DOHH2 (cell line): ENCODE data around the gene MORN5.

Source experiments
- H3F3A ChIP-seq: fragments of 200-600 bp; sonication (generic), shearing (Covaris generic); 2 replicates; pipeline ENCODE4 v1.6.0; 2016; ENCODE audit warnings: antibody characterized with exemption, mild to moderate bottlenecking; ENCODE audit not compliant: control insufficient read depth, insufficient read depth
- H3K27ac ChIP-seq: fragments of 200-600 bp; sonication (generic); 2 replicates; pipeline ENCODE4 v1.5.1; 2014; ENCODE audit warnings: low read depth, mild to moderate bottlenecking, low read length, moderate library complexity
- H3K27me3 ChIP-seq: fragments of 200-600 bp; sonication (generic); 2 replicates; pipeline ENCODE4 v1.6.1; 2014; ENCODE audit warnings: mild to moderate bottlenecking, low read length, mixed read lengths; ENCODE audit not compliant: control insufficient read depth
- H3K36me3 ChIP-seq: fragments of 200-600 bp; sonication (generic); 2 replicates; pipeline ENCODE4 v1.6.1; 2014; ENCODE audit warnings: mild to moderate bottlenecking, low read length, moderate library complexity, mixed read lengths; ENCODE audit not compliant: control insufficient read depth
- H3K4me1 ChIP-seq: fragments of 200-600 bp; sonication (generic); 2 replicates; pipeline ENCODE4 v1.6.1; 2014; ENCODE audit warnings: mild to moderate bottlenecking, low read length, mixed read lengths; ENCODE audit not compliant: control insufficient read depth
- H3K4me2 ChIP-seq: fragments of 200-600 bp; sonication (generic); 2 replicates; pipeline ENCODE4 v1.6.0; 2014; ENCODE audit warnings: mild to moderate bottlenecking, low read length, moderate library complexity
- H3K4me3 ChIP-seq: fragments of 200-600 bp; sonication (generic); 2 replicates; pipeline ENCODE4 v1.5.1; 2014; ENCODE audit warnings: mild to moderate bottlenecking, low read length, mixed read lengths
- H3K79me2 ChIP-seq: fragments of 200-600 bp; sonication (generic); 2 replicates; pipeline ENCODE4 v1.6.1; 2014; ENCODE audit warnings: mild to moderate bottlenecking, low read length, mixed read lengths; ENCODE audit not compliant: control insufficient read depth
- H3K9me2 ChIP-seq: fragments of 200-600 bp; sonication (generic); replicated peaks from 2 replicates; pipeline ENCODE4 v1.6.1; 2014; ENCODE audit warnings: mild to moderate bottlenecking, low read length, mixed read lengths; ENCODE audit not compliant: control insufficient read depth
- H3K9me3 ChIP-seq: fragments of 200-600 bp; sonication (generic); 2 replicates; pipeline ENCODE4 v1.6.1; 2014; ENCODE audit warnings: antibody characterized with exemption, low read length, mixed read lengths; ENCODE audit not compliant: control insufficient read depth, insufficient read depth
- H4K20me1 ChIP-seq: fragments of 200-600 bp; sonication (generic); 2 replicates; pipeline ENCODE4 v1.6.0; 2014; ENCODE audit warnings: low read depth, mild to moderate bottlenecking, antibody characterized with exemption, low read length, moderate library complexity; ENCODE audit not compliant: control insufficient read depth, insufficient read depth
- EZH2phosphoT487 ChIP-seq: fragments of 200-600 bp; sonication (generic); IDR thresholded peaks from 2 replicates; pipeline ENCODE4 v1.6.1; 2017; ENCODE audit warnings: borderline replicate concordance, mild to moderate bottlenecking, antibody characterized with exemption, low read length, moderate library complexity, mixed read lengths
- TF ChIP-seq, protein P1 (sequence below): fragments of 200-600 bp; sonication (generic); IDR thresholded peaks from one replicate; pipeline ENCODE4 v1.5.1; 2014; ENCODE audit warnings: antibody characterized with exemption, mild to moderate bottlenecking, low read depth, low read length; ENCODE audit not compliant: poor library complexity, severe bottlenecking

Gene MORN5

DNA sequence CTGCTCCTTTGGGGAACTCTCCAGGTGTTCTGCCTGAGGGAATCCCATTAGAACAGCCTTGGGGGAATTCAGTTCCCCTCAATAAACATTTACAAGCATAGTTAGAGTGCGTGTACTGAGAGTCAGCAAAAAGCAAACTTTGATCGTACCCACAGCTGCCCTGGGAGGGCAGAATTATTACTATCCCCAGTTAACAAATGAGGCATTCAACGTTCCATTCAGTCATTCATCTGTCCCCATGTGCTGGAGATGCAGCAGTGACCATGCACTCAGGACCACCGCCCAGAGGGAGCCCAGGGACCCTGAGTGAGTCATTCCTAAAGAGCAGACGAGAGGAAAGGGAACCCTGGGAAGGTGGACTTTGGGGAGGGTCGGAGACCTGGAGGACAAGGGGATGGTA lies 47.5 kb upstream of the MORN5 start:
- no peak overlapping the region for H3K4me3 ChIP-seq
- H3F3A ChIP-seq: no peaks in the 10 kb centered on the region
- no peaks in the 10 kb centered on the region for H3K27me3 ChIP-seq
- no peaks in the 10 kb centered on the region for H3K4me1 ChIP-seq
- no peaks in the 10 kb centered on the region for H4K20me1 ChIP-seq
- H3K27ac ChIP-seq: no peak overlapping the region
- no peaks in the 10 kb centered on the region for H3K79me2 ChIP-seq
- TF ChIP-seq EZH2phosphoT487: no peak
- TF ChIP-seq, protein P1, sequence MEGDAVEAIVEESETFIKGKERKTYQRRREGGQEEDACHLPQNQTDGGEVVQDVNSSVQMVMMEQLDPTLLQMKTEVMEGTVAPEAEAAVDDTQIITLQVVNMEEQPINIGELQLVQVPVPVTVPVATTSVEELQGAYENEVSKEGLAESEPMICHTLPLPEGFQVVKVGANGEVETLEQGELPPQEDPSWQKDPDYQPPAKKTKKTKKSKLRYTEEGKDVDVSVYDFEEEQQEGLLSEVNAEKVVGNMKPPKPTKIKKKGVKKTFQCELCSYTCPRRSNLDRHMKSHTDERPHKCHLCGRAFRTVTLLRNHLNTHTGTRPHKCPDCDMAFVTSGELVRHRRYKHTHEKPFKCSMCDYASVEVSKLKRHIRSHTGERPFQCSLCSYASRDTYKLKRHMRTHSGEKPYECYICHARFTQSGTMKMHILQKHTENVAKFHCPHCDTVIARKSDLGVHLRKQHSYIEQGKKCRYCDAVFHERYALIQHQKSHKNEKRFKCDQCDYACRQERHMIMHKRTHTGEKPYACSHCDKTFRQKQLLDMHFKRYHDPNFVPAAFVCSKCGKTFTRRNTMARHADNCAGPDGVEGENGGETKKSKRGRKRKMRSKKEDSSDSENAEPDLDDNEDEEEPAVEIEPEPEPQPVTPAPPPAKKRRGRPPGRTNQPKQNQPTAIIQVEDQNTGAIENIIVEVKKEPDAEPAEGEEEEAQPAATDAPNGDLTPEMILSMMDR: no peak
- H3K9me2 ChIP-seq: no peaks in the 10 kb centered on the region
- no peaks in the 10 kb centered on the region for H3K36me3 ChIP-seq
- H3K9me3 ChIP-seq: peaks cover 3% of the 10 kb centered on the region; the same call in 1 of the 2 replicates
- H3K4me2 ChIP-seq: no peak overlapping the region

DNA sequence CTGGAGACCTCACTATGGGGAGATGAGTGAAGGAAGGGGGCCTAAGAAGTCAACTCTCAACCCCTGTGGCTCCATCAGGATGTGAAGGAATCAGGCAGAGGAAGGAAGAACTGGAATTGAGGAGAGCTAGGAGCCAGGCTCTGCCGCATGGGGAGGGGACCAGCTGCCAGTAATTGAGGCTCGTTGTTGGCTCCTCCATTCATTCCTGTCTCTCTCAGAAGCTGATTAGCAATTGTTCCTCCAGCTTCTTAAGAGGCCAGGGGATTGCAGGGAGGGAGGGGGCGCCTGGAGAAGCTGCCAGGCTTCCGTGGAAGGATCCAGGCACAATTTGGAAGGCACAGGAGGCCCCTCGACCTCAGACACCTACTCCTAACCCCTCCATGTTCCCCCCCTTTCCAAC lies 46.1 kb upstream of the MORN5 start:
- H3K9me2 ChIP-seq: no peaks in the 10 kb centered on the region
- no peak for TF ChIP-seq EZH2phosphoT487
- TF ChIP-seq, protein P1: no peak
- H3K4me2 ChIP-seq: no peak overlapping the region
- peaks cover 3% of the 10 kb centered on the region; the same call in 1 of the 2 replicates for H3K9me3 ChIP-seq
- no peaks in the 10 kb centered on the region for H3K27me3 ChIP-seq
- no peaks in the 10 kb centered on the region for H3K79me2 ChIP-seq
- H3K36me3 ChIP-seq: no peaks in the 10 kb centered on the region
- no peak overlapping the region for H3K4me3 ChIP-seq
- no peaks in the 10 kb centered on the region for H3F3A ChIP-seq
- no peak overlapping the region for H3K27ac ChIP-seq
- H4K20me1 ChIP-seq: no peaks in the 10 kb centered on the region
- no peaks in the 10 kb centered on the region for H3K4me1 ChIP-seq

DNA sequence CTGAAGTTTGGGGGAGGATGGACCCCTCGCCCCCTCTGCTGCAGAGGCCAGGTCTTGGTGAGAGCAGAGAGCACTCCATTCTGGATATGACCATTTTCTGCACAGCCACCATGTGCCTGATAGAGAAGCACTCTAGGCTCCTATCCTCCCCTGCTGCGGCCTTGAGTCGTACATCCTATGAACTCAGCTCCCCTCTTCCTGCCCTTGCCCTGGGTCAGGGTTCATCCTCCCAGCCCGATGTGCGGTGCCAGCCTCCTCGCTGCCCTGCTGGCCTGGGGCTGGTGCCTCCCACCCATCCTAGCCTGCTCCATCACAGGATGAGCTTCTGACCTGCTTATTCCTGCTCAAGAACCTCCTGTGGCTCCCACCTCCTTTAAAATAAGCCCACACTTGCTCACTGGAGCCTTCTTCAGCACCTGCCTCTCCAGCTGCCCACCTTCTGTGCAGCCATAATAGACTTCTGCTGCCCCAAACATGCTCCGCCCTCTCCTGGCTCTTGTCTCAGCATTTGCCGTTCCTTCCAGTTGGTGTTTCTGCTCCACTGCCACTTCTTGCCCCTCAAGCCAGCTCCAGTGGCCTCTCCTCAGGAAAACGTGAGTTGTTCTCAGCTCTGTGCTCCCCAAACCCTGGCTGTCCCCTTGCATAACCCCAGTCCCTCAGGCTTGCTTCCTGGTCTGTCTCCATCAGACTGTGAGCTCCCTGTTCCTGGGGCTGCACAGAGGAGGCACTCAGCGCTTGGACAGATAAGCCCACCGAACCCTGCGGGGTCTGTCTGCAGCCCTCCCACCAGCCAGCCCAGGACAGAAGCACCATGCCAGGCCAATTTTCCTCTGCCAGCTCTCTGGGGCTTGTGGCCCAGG lies 44.3 kb upstream of the MORN5 start:
- no peaks in the 10 kb centered on the region for H4K20me1 ChIP-seq
- no peak overlapping the region for H3K4me3 ChIP-seq
- H3K9me2 ChIP-seq: no peaks in the 10 kb centered on the region
- no peaks in the 10 kb centered on the region for H3K36me3 ChIP-seq
- H3K79me2 ChIP-seq: no peaks in the 10 kb centered on the region
- no peak for TF ChIP-seq EZH2phosphoT487
- TF ChIP-seq, protein P1: no peak
- no peaks in the 10 kb centered on the region for H3K4me1 ChIP-seq
- peaks cover 3% of the 10 kb centered on the region; the same call in 1 of the 2 replicates for H3K9me3 ChIP-seq
- no peak overlapping the region for H3K27ac ChIP-seq
- H3F3A ChIP-seq: no peaks in the 10 kb centered on the region
- H3K27me3 ChIP-seq: no peaks in the 10 kb centered on the region
- no peak overlapping the region for H3K4me2 ChIP-seq
